Right cardiac atrium (tissue), 5 donors: Measurements from ENCODE around the gene OVOL1. TPM values are rescaled to one million over a fixed set of nuclear protein-coding genes. Genes with fewer than 3 reads are reported as not detected.

Experiments used
- ATAC-seq, 2 donors: fragments of 200-7000 bp; cut with Tn5 transposase; one replicate each; pipeline versions ENCODE4 v1.8.0 to v1.9.1; 2020; ENCODE audit warnings: moderate library complexity in 2 of 2, mild to moderate bottlenecking in 1 of 2
- DNase-seq, 3 donors: peaks; one replicate each; pipeline ENCODE4 v3.0.0-alpha.2; 2020
- H3K27ac ChIP-seq: one replicate; pipeline ENCODE4 v1.5.1; 2013; ENCODE audit warnings: mild to moderate bottlenecking, low read length, control low read depth, moderate library complexity
- H3K27me3 ChIP-seq: one replicate; pipeline ENCODE4 v1.6.1; 2013; ENCODE audit not compliant: control insufficient read depth, insufficient read depth
- H3K4me1 ChIP-seq: one replicate; pipeline ENCODE4 v1.6.1; 2013; ENCODE audit warnings: low read length; ENCODE audit not compliant: control insufficient read depth, insufficient read depth
- H3K4me3 ChIP-seq: one replicate; pipeline ENCODE4 v1.5.1; 2013; ENCODE audit warnings: low read length, control low read depth
- H3K9me3 ChIP-seq: one replicate; pipeline ENCODE4 v1.6.1; 2013; ENCODE audit warnings: low read length; ENCODE audit not compliant: control insufficient read depth
- WGBS: extraction: QIAGEN DNeasy Blood & Tissue Kit; methylation state at CpG from one replicate; pipeline ENCODE4 v1.1.7; 2013; 5-methylcytosine and 5-hydroxymethylcytosine counted together
- intact Hi-C, 4 donors: fragments of 100-400 bp; cut with DNase I; formaldehyde crosslinking; loops; one replicate each; pipeline versions ENCODE4 v1.11.0 to v1.14.0; 2022 to 2023
- polyA plus RNA-seq: library from polyadenylated mRNA; stranded (reverse); fragments of 200-250 nt; gene quantifications from one replicate; pipeline ENCODE4 v1.2.3, GENCODE V29; 2013
- total RNA-seq, 4 donors: library from RNA; stranded (reverse); fragmentation: NEBNext Ultra II Directional; extraction: Animal tissue kit (Norgen Biotek cat#: 25700); gene quantifications; one replicate each; pipeline ENCODE4 v1.2.1, GENCODE V29; 2021
- donor health status: healthy with polysubstance abuse.
- donor health status: DM: no; HTN: yes; CAD: no.
- donor health status: DM: no; HTN: no; CAD: no.
- donor health status: DM: no; HTN: yes; CAD: no; lungs with severe emphysema.
- donor health status: DM: yes; HTN: yes; CAD: no.

Gene OVOL1
- total and polyA plus RNA-seq, 5 donors = not detected

- no peak for DNase-seq
- no peak for ATAC-seq
These were observed 6.3 kb downstream of the OVOL1 start for GRCh38 chr11:65793144-65793581.

GRCh38 chr11:65793625-65794400 lies 7.0 kb downstream of the OVOL1 start:
- H3K4me1 ChIP-seq = no peaks in the 10 kb centered on the region
- intact Hi-C loops = no loop called here
- no peak for DNase-seq
- no peaks in the 10 kb centered on the region for H3K9me3 ChIP-seq
- no peak overlapping the region for H3K27ac ChIP-seq
- ATAC-seq = no peak
- 90% methylated on average over 29 of the region's 29 CpGs for WGBS
- no peak overlapping the region for H3K4me3 ChIP-seq
- no peaks in the 10 kb centered on the region for H3K27me3 ChIP-seq

More at GRCh38 chr11:65793144-65793581, 6.3 kb downstream of the OVOL1 start:
- Histone ChIP-seq H3K4me3 (no peak overlapping the region), H3K9me3 (no peaks in the 10 kb centered on the region), H3K4me1 (no peaks in the 10 kb centered on the region), H3K27me3 (no peaks in the 10 kb centered on the region), H3K27ac (no peak overlapping the region)
- intact Hi-C loops = no loop called here
- 61% methylated on average over 16 of the region's 16 CpGs for WGBS

- ATAC-seq (no peak), DNase-seq (no peak)
- Histone ChIP-seq H3K27me3 (no peaks in the 10 kb centered on the region), H3K27ac (no peak overlapping the region), H3K4me3 (no peak overlapping the region), H3K9me3 (no peaks in the 10 kb centered on the region), H3K4me1 (no peaks in the 10 kb centered on the region)
- intact Hi-C loops = no loop called here
- 85% methylated on average over 42 of the region's 42 CpGs for WGBS
These were observed 8.0 kb downstream of the OVOL1 start for GRCh38 chr11:65794570-65795510.

GRCh38 chr11:65796726-65797601 lies 10.1 kb downstream of the OVOL1 start:
- ATAC-seq (no peak), DNase-seq (no peak)
- intact Hi-C loops = no loop called here
- Histone ChIP-seq H3K4me1 (no peaks in the 10 kb centered on the region), H3K9me3 (no peaks in the 10 kb centered on the region), H3K4me3 (no peak overlapping the region), H3K27ac (no peak overlapping the region), H3K27me3 (no peaks in the 10 kb centered on the region)
- WGBS = 54% methylated on average over 15 of the region's 15 CpGs

- Histone ChIP-seq H3K27me3 (no peaks in the 10 kb centered on the region), H3K4me3 (no peak overlapping the region), H3K27ac (no peak overlapping the region), H3K4me1 (no peaks in the 10 kb centered on the region), H3K9me3 (no peaks in the 10 kb centered on the region)
- ATAC-seq (no peak), DNase-seq (no peak)
- 88% methylated on average over 13 of the region's 13 CpGs for WGBS
- intact Hi-C loops = no loop called here
These were observed 10.8 kb downstream of the OVOL1 start for GRCh38 chr11:65797711-65798110.

GRCh38 chr11:65798882-65799281 lies 12.0 kb downstream of the OVOL1 start:
- Histone ChIP-seq H3K9me3 (no peaks in the 10 kb centered on the region), H3K4me1 (no peaks in the 10 kb centered on the region), H3K27ac (no peak overlapping the region), H3K27me3 (no peaks in the 10 kb centered on the region), H3K4me3 (no peak overlapping the region)
- no peak for ATAC-seq
- WGBS = 82% methylated on average over 8 of the region's 8 CpGs
- DNase-seq = no peak
- intact Hi-C loops = no loop called here

- ATAC-seq (no peak), DNase-seq (peak in 1 of 3 donors; percentile 8)
- no peaks in the 10 kb centered on the region for H3K9me3 ChIP-seq
- H3K27me3 ChIP-seq = no peaks in the 10 kb centered on the region
- no peak overlapping the region for H3K27ac ChIP-seq
- intact Hi-C loops = no loop called here
- WGBS = 73% methylated on average over 18 of the region's 18 CpGs
- no peaks in the 10 kb centered on the region for H3K4me1 ChIP-seq
- no peak overlapping the region for H3K4me3 ChIP-seq
These were observed 14.5 kb downstream of the OVOL1 start for GRCh38 chr11:65801153-65801987.

- no peak overlapping the region for H3K27ac ChIP-seq
- WGBS = 82% methylated on average over 9 of the region's 9 CpGs
- H3K4me1 ChIP-seq = no peaks in the 10 kb centered on the region
- no peaks in the 10 kb centered on the region for H3K27me3 ChIP-seq
- no peaks in the 10 kb centered on the region for H3K9me3 ChIP-seq
- ATAC-seq (no peak), DNase-seq (no peak)
- intact Hi-C loops = no loop called here
- no peak overlapping the region for H3K4me3 ChIP-seq
These were observed 16.0 kb downstream of the OVOL1 start for GRCh38 chr11:65802841-65803240.

- Histone ChIP-seq H3K4me1 (no peaks in the 10 kb centered on the region), H3K27ac (no peak overlapping the region), H3K9me3 (no peaks in the 10 kb centered on the region), H3K27me3 (no peaks in the 10 kb centered on the region), H3K4me3 (no peak overlapping the region)
- ATAC-seq = no peak
- DNase-seq = no peak
- WGBS = 57% methylated on average over 21 of the region's 21 CpGs
- intact Hi-C loops = no loop called here
These were observed 17.1 kb downstream of the OVOL1 start for GRCh38 chr11:65803797-65804492.
